OCI-LY7 (cell line): ENCODE measurements around the gene CLSTN2. TPM values are rescaled to one million over a fixed set of nuclear protein-coding genes. Genes with fewer than 3 reads are reported as not detected.

Experiments used
- BruUV-seq: library from RNA; stranded (reverse); fragments of 400-500 nt; replicated peaks from 2 replicates; lab custom pipeline; 2021; lab: Mats Ljungman, UMichigan
- CTCF ChIA-PET: fragments of 300-600 bp; sonication (Branson Sonifier 250); formaldehyde crosslinking; loops from one replicate; lab custom pipeline; 2022; ENCODE audit warnings: antibody characterized with exemption; ENCODE audit not compliant: unreplicated experiment; lab: Charles Lee
- POLR2A ChIA-PET: fragments of 300-600 bp; sonication (Branson Sonifier 250); formaldehyde crosslinking; loops from one replicate; lab custom pipeline; 2022; ENCODE audit warnings: antibody characterized with exemption; lab: Charles Lee
- DNase-seq: peaks from one replicate; pipeline ENCODE4 v3.0.0-alpha.2; 2015; ENCODE audit warnings: low spot score
- H2AFZ ChIP-seq: fragments of 200-600 bp; sonication (generic), shearing (Covaris generic); 2 replicates; pipeline ENCODE4 v1.6.1; 2014; ENCODE audit warnings: mild to moderate bottlenecking, antibody characterized with exemption, low read length, moderate library complexity
- H3K27ac ChIP-seq: fragments of 200-600 bp; sonication (generic); 2 replicates; pipeline ENCODE4 v1.5.1; 2014; ENCODE audit warnings: mixed run types, low read depth, mild to moderate bottlenecking, moderate library complexity, low read length, inconsistent platforms; ENCODE audit not compliant: poor library complexity, severe bottlenecking
- H3K36me3 ChIP-seq: fragments of 200-600 bp; sonication (generic); 2 replicates; pipeline ENCODE4 v1.6.1; 2014; ENCODE audit warnings: mild to moderate bottlenecking, antibody characterized with exemption, low read length, moderate library complexity, mixed read lengths; ENCODE audit not compliant: insufficient read depth
- H3K4me1 ChIP-seq: fragments of 200-600 bp; sonication (generic); 2 replicates; pipeline ENCODE4 v1.5.1; 2014; ENCODE audit warnings: mild to moderate bottlenecking, low read length; ENCODE audit not compliant: insufficient read depth, poor library complexity, severe bottlenecking
- H3K4me2 ChIP-seq: fragments of 200-600 bp; sonication (generic); 2 replicates; pipeline ENCODE4 v1.6.1; 2014; ENCODE audit warnings: mild to moderate bottlenecking, low read length
- H3K4me3 ChIP-seq: fragments of 200-600 bp; sonication (generic); 2 replicates; pipeline ENCODE4 v1.5.1; 2014; ENCODE audit warnings: mild to moderate bottlenecking, low read depth, low read length; ENCODE audit not compliant: poor library complexity, severe bottlenecking
- H3K79me2 ChIP-seq: fragments of 200-600 bp; sonication (generic); 2 replicates; pipeline ENCODE4 v1.6.1; 2016; ENCODE audit warnings: low read depth, mild to moderate bottlenecking, low read length, moderate library complexity, mixed read lengths; ENCODE audit not compliant: insufficient read depth
- H3K9me2 ChIP-seq: fragments of 200-600 bp; sonication (generic); 2 replicates; pipeline ENCODE4 v1.6.1; 2016; ENCODE audit warnings: mild to moderate bottlenecking, low read length, mixed read lengths; ENCODE audit not compliant: insufficient read depth
- H3K9me3 ChIP-seq: fragments of 200-600 bp; sonication (generic); 2 replicates; pipeline ENCODE4 v1.6.1; 2014; ENCODE audit warnings: mild to moderate bottlenecking, mixed run types, low read length, mixed read lengths
- H4K20me1 ChIP-seq: fragments of 200-600 bp; sonication (generic); 2 replicates; pipeline ENCODE4 v1.6.1; 2014; ENCODE audit warnings: mild to moderate bottlenecking, antibody characterized with exemption, low read length, moderate library complexity, mixed read lengths; ENCODE audit not compliant: insufficient read depth
- CTCF ChIP-seq: fragments of 200-600 bp; sonication (generic); conservative IDR thresholded peaks from 2 replicates; pipeline ENCODE4 v1.5.1; 2014; ENCODE audit warnings: mild to moderate bottlenecking, antibody characterized with exemption, low read length, moderate library complexity, mixed read lengths
- EZH2phosphoT487 ChIP-seq: fragments of 200-600 bp; sonication (generic); IDR thresholded peaks from 2 replicates; pipeline ENCODE4 v1.6.1; 2018; ENCODE audit warnings: low read depth, borderline replicate concordance, mild to moderate bottlenecking, mixed run types, antibody characterized with exemption, low read length, moderate library complexity, mixed read lengths
- intact Hi-C: fragments of 100-400 bp; cut with micrococcal nuclease; formaldehyde crosslinking; loops from one replicate; pipeline ENCODE4 v1.10.0; 2022; ENCODE audit not compliant: unreplicated experiment
- total RNA-seq, 2 experiments: library from RNA; depleted of rRNA in 1 of 2; stranded (reverse); fragments of >200 nt in 1 of 2; shearing (Covaris generic) in 1 of 2; gene quantifications; 2 replicates each; pipeline ENCODE4 v1.2.3, GENCODE V29; 2014 to 2022

The CLSTN2 gene
- total RNA-seq, 2 experiments from 2014 or later: not detected

DNA sequence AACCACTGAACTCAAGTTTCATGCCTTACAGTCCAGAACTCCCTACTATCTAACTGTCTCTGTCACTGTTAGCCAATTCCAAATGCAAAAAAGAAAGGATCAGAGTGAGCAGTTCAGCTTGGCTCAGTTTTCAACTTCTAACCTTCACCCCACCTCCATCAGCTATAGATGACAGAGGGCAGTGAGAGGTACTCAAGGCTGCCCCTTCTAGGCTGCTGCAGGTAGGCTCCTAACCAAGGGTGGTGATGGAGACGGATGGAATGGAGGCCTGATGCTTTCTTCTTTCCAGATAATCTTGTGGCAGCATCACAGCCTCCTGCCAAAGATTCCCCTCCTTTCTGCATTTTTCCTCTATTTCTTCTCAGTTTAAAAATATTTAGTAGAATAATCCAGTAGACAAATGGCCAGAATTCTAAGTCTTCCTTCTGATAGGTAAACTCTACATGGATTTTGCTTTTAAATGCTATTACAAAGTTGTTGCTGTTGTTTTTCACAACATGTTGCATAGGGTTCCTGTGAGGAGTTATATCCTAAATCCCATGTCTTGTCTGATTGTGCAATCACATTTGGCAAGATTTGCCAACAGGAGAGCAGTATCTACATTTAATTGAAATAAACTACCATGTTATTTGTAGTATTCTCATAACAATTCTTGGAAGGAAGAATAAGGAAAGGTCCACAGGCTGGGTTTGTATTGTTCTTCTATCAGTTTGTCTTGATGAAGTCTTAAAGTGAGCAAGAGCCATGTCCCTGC lies 441.3 kb downstream of the CLSTN2 start:
- no TSS peak for BruUV-seq
- H3K4me2 ChIP-seq: no peak overlapping the region
- H2AFZ ChIP-seq: no peak overlapping the region
- intact Hi-C loops: no loop called here
- ChIA-PET POLR2A (no interaction called here), CTCF (no interaction called here)
- TF ChIP-seq EZH2phosphoT487: no peak
- TF ChIP-seq CTCF: no peak
- H3K79me2 ChIP-seq: no peaks in the 10 kb centered on the region
- no peaks in the 10 kb centered on the region for H3K9me3 ChIP-seq
- DNase-seq: no peak
- no peak overlapping the region for H3K27ac ChIP-seq
- H3K36me3 ChIP-seq: no peaks in the 10 kb centered on the region
- H3K4me3 ChIP-seq: no peak overlapping the region
- no peaks in the 10 kb centered on the region for H3K4me1 ChIP-seq
- no peaks in the 10 kb centered on the region for H4K20me1 ChIP-seq
- H3K9me2 ChIP-seq: no peaks in the 10 kb centered on the region

GRCh38 chr3:140377644-140378043 lies 442.7 kb downstream of the CLSTN2 start:
- ChIA-PET POLR2A (no interaction called here), CTCF (no interaction called here)
- no peaks in the 10 kb centered on the region for H3K36me3 ChIP-seq
- no peaks in the 10 kb centered on the region for H3K4me1 ChIP-seq
- intact Hi-C loops: no loop called here
- no peaks in the 10 kb centered on the region for H4K20me1 ChIP-seq
- H2AFZ ChIP-seq: no peak overlapping the region
- no peaks in the 10 kb centered on the region for H3K9me2 ChIP-seq
- H3K4me3 ChIP-seq: no peak overlapping the region
- H3K79me2 ChIP-seq: no peaks in the 10 kb centered on the region
- no peak overlapping the region for H3K4me2 ChIP-seq
- BruUV-seq: no TSS peak
- H3K27ac ChIP-seq: no peak overlapping the region
- TF ChIP-seq CTCF (no peak), EZH2phosphoT487 (no peak)
- DNase-seq: no peak
- H3K9me3 ChIP-seq: no peaks in the 10 kb centered on the region

DNA sequence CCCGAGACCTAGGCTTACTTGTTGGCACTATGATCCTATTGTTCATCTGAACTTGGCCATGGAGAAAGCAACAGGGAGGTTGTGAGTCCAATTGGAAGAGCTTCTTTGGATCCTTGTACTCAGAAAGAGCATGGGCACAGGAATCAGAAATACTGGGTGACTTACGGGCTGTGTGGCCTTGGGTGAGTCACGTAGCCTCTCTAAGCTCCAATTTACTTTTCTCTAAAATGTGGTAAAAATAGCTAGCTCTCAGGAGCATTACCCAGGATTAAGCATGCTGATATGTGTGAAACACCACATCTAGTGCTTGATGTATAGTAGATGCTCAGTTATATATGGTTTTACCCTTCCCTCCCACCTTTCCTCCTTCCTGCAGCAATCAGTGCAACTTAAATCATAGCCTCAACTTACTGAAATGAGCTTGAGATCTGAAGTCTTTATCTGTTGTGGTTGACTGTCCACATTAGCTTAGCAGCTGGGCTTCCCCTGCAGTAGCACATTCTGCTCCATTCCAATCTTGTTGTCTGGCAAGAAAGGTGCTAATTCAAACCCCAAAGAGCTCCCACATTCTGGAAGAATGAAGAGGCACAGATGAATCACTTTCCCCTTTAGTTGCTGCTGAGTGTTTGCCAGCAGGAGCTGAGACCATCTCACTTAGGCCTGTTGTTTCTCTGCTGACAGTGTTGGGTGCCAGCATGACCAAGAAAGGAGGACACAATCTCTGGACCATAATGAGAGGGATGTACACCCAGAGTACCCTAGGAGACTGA lies 443.8 kb downstream of the CLSTN2 start:
- Histone ChIP-seq H3K79me2 (no peaks in the 10 kb centered on the region), H2AFZ (no peak overlapping the region), H3K4me3 (no peak overlapping the region), H3K36me3 (no peaks in the 10 kb centered on the region), H3K27ac (no peak overlapping the region), H3K4me2 (no peak overlapping the region), H3K9me3 (no peaks in the 10 kb centered on the region), H3K9me2 (no peaks in the 10 kb centered on the region), H3K4me1 (no peaks in the 10 kb centered on the region), H4K20me1 (no peaks in the 10 kb centered on the region)
- CTCF ChIA-PET: no interaction called here
- no peak for DNase-seq
- TF ChIP-seq EZH2phosphoT487: no peak
- no peak for TF ChIP-seq CTCF
- no TSS peak for BruUV-seq
- POLR2A ChIA-PET: no interaction called here
- intact Hi-C loops: no loop called here
